HPDE6-E6E7 (cell line): ENCODE measurements around the gene CD300LG.
"Not testable (repeated sequence)": the region's sequence is repeated elsewhere in the genome, so short reads cannot be mapped to it uniquely, and the experiment has no call there.

Source experiments
- DNase-seq: peaks from one replicate; pipeline ENCODE4 v3.0.0; 2011; ENCODE audit warnings: missing footprints; ENCODE audit errors: extremely low spot score

Gene CD300LG, protein sequence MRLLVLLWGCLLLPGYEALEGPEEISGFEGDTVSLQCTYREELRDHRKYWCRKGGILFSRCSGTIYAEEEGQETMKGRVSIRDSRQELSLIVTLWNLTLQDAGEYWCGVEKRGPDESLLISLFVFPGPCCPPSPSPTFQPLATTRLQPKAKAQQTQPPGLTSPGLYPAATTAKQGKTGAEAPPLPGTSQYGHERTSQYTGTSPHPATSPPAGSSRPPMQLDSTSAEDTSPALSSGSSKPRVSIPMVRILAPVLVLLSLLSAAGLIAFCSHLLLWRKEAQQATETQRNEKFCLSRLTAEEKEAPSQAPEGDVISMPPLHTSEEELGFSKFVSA

DNA sequence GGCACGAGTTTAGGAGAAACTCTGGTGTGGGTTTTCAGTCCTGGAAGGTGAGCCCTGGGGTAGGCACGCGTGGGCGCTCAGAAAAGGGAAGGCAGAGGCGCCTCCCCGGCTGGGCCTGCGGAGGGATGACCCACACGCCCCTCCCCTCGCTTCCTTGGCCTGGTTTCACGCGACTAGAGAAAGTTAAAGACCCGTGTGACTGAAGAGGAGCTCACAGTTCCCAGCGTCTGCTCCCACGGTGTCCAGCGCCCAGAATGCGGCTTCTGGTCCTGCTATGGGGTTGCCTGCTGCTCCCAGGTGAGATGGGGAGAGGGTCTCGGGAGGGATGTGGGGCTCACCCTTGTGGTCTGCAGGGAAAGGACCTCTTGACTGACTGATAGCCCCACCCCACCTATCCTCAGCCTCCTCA lies at the start of gene CD300LG:
Gene CD300LG, plus strand, starts transcription at position 214 of the 409 bp plus-strand sequence. Its CDS starts 41 bp downstream, at position 255.
- DNase-seq = no peak

DNA sequence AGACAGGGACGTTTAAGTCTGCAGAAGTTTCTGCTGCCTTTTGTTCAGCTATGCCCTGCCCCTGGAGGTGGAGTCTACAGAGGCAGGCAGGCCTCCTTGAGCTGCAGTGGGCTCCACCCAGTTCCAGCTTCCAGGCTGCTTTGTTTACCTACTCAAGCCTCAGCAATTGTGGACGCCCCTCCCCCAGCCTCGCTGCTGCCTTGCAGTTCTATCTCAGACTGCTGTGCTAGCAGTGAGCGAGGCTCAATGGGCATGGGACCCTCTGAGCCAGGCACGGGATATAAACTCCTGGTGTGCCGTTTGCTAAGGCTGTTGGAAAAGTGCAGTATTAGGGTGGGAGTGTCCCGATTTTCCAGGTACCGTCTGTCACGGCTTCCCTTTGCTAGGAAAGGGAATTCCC lies 49.0 kb upstream of the CD300LG start:
- DNase-seq = not testable (repeated sequence)

DNA sequence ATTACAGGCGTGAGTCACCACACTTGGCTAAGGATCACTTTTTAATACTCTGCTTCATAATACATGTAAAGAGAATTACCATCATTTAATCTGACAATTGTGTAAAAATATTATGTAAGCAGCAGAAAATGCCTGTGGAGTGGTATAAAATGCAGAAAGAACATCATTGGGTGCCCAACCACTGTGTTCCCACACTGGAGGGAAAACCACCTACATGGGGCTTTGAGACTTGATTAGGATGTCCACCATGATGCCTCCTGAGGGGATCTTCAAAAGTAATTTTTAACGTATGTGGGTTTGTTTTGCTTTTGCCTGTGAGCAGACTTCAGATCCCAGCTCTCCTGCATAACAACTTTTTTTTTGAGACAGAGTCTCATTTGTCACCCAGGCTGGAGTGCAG lies 47.9 kb upstream of the CD300LG start:
- DNase-seq = no peak

DNA sequence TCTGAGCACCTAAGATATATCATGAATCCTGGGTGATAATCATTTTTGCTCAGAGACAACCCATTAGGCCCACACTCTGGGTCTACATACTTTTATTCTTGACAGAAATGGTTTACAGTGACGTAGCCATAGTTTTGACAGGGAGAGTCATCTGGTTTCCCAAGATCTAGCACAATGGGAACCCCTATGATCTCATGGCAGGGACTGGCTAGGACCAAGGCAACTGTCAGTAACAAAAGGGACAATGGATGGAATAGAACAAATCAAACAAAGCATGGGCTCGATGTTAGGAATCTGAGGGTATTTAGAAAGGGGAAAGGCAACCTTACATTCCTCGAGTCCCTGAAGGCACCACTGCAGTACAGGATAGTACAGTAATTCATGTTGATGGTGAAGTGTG lies 46.2 kb upstream of the CD300LG start:
- DNase-seq = no peak

- no peak for DNase-seq
These were observed 45.1 kb upstream of the CD300LG start for GRCh38 chr17:43801844-43802243.

- DNase-seq = no peak
These were observed 43.2 kb upstream of the CD300LG start for GRCh38 chr17:43803758-43804157.

DNA sequence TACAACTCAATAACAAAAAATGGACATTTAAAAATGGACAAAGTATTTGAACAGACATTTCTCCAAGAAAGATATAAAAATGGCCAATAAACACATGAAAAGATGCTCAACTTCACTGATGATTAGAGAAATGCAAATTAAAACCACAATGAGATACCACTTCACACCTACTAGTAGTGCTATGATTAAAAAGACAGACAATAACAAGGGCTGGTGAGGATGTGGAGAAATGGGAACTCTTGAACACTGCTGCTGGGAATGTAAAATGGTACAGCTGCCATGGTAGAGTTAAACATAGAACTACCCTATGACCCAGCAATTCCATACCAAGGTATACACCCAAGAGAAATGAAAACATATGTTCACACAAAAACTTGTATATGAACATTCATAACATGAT lies 41.9 kb upstream of the CD300LG start:
- DNase-seq = no peak

DNA sequence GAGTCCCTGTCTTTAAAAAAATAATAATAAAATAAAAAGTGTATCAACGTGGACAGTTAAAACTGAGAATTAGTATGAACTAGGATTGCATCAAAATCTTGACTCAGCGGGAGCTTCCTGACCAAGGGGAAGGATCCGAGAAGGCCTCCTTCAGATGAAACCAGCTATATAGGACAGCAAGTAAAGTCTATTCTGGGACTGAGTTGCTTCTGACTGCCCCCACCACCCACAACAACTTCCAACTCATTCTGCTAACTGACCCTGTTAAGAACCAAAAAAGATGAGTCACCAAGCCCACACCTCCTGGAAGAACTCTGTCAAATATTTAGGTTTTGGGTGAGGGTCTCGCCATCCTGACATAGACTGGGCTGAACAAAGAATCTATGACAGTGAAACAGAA lies 38.9 kb upstream of the CD300LG start:
- DNase-seq = no peak

DNA sequence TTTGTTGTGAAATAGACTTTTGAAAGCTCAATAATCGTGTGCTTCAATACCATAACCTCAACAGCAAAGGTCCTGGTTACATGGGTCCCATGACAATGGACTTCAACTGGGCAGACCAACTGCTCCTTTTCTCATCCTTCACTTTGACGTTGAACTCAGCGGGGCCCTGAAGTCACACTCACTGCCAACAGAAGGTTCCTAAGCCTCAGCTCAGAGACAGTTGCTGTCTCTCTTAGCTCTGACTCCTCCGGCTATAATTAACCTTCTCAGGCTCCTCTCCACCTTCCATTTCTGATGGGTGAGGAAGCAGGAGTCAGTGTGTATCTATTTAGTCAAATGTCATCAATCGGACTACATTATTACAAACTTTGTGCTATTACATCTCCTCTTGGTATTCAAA lies 37.9 kb upstream of the CD300LG start:
- no peak for DNase-seq

GRCh38 chr17:43810226-43810715 lies 36.7 kb upstream of the CD300LG start:
- no peak for DNase-seq

DNA sequence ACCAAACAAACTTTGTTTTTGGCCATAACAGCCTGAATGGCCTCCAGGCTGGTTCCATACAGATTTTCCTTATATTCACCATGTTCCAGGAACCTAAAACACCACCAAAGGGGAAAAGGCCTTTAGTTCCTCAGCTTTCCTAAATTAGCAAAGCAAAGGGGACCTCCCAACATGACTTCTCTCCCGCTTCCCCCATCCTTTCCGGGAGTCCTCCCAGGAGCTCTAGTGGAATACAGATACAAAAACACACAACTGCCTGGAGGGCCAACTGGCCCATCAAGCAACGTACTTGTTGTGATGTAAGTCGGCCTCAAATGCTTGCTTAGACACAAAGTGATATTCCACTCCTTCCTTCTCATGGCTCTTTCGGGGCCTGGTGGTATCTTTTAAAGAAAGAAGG lies 36.2 kb upstream of the CD300LG start:
- no peak for DNase-seq

DNA sequence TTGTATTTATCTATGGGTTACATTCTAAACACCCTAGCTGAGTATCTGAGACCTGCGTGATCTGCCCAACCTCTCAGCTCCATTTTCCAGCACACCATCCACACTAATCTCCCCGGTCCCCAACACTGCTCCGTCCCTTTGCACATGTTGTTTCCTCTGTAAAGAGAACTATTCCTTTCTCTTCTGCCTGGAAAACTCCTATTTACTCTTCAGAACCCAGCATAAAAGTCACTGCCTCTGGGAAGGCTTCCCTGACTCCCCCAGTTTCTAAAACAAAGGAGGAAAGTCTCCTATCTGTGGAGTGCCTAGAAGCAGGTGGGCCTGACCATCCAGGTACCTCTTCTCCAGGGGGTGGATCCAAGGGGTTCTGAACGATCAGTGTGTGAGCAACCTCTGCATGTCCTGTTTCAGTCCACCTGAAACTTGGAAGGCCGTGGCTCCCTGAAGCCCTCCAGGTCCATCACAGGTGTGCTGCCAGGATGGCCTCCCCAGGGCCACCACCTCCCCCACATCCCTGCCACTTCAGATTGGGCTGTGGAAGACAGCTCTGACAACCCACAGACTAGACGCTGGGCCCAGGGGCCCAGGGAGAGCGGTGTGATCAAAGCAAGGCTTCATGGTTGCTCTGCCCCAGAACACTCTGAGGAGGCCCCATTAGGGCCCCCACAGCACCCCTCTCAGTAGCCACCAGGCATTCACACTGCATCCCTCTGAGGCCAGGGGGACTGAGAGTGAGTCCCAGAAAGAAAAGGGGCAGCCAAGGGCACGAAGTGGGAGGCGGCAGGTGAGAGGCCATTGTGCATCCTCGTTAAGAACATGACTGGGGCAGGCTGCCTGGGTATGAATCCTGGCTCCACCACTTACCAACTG lies 34.3 kb upstream of the CD300LG start:
- DNase-seq = no peak

DNA sequence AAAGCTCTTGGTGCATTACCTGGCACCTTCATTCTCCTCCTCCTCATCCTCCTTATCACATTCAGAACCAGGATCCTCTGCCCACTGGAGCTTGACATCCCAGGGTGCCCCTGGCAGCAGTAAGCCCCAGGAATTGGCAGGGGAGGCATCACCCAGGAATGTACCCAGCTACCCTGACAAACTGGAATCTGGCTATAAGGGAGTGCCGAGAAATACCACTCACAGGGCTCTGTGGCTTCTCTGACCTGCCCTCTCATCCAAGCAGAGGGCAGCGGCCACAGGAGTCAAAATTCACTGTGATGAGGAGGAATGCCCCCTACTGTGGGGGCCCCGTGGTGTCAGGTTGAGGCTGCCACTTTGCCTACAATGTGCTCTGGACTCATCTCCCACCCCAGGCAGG lies 33.6 kb upstream of the CD300LG start:
- DNase-seq = no peak

DNA sequence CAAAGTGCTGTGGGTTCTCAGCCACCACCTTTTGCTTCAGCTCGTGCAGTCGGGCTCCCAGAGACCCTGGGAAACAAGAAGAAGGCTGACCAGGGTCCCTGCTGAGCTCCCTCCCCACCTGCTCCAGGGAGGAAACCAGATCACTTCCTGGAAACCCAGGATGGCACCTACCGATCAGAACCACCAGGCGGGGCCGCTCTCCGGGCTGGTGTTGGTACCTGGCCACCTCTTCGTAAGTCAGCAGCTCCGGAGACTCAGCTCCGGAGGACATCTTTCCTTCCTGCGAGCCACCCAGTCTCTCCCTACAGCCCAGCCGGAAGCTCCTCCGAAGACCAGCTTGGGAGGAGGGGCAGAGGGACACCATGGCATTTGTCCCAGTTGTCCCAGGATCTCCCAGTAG lies 33.0 kb upstream of the CD300LG start:
- no peak for DNase-seq

- DNase-seq = no peak
These were observed 32.3 kb upstream of the CD300LG start for GRCh38 chr17:43814714-43815113.

- no peak for DNase-seq
These were observed 30.3 kb upstream of the CD300LG start for GRCh38 chr17:43816336-43817320.

GRCh38 chr17:43817826-43818225 lies 29.1 kb upstream of the CD300LG start:
- no peak for DNase-seq

DNA sequence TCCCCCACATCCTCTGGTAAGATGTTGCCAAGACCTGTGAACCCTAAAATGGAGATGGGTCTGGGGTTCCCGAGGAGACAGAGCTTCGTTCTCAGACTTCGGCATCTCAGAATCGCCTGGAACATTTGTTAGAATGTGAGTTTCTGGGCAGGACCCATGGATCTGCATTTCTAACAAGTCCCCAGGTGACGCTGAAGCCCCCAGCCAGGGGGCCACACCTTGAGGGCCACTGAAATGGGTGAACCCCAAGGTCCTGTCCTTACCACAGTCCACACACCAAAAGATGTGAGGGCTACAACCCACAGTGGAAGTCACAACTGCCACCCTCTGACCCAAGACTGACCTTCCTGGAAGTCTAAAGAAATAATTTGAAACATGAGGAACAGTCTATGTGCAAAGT lies 28.0 kb upstream of the CD300LG start:
- DNase-seq = no peak

- DNase-seq = no peak
These were observed 26.2 kb upstream of the CD300LG start for GRCh38 chr17:43820759-43821158.

DNA sequence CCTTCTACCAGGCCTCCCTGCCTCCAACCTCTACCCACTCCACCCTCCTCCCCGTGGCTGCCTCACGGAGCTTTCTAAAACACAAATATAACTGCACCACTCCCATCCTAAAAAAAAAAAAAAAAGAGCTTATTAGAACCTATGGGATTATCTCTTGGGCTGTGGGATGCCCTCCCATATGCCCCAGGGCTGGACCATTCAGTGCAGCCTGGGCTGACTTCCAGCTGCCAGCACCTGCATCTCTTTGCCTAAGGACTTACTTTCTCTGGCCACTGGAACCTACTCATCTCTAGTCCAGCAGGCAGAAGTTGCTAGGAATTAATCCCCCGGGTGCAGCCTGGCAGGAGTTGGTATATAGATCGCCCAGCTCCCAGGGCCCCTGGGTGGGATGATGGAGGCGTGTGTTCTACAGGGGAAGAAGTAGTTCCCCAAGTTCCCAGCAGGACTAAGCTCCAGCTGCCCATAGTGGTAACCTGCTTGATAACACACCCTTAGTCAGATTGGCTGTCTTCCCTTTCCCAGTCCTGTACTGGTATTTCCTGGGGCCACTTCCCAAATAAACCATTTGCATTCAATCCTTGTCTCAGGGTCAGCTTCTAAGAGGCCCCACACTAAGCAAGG lies 24.3 kb upstream of the CD300LG start:
- DNase-seq = no peak
